ENCODE data around the gene CCDC85A.

CCDC85A gene

DNA sequence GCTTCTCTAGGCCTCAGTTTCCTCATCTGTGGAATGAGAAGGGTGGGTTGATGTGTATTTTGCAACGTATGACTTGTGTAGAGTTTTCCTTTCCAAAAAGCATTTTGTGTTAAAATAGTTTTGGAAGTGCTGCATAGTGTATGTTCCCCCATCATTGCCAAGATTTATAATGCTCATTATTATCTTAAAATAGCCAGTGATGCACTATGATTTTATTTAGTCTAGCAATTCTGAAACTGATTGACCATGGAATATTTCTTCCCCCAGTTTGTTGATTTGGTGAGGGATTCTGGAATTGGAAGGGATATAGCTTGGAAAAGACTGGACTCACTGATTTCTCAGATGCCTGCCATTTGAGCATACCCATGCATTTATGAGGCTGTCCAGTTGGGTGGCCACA lies 130.6 kb downstream of the CCDC85A start:
- Histone ChIP-seq H3K9ac (ENCODE audit: low read depth, low read length) (no peak overlapping the region), H3K36me3 (ENCODE audit: insufficient read depth, low read length) (no peaks in the 10 kb centered on the region), H3K4me1 (ENCODE audit: control insufficient read depth, insufficient read depth, low read length) (no peaks in the 10 kb centered on the region), H3K4me2 (ENCODE audit: low read length) (no peak overlapping the region), H3K4me3 (ENCODE audit: low read length) (no peak overlapping the region), H3K27me3 (ENCODE audit: control insufficient read depth, insufficient read depth, low read length) (no peaks in the 10 kb centered on the region), H3K9me3 (replicated peaks; ENCODE audit: low read length) (no peaks in the 10 kb centered on the region)

- Histone ChIP-seq H3K4me1 (ENCODE audit: control insufficient read depth, insufficient read depth, low read length) (no peaks in the 10 kb centered on the region), H3K9me3 (replicated peaks; ENCODE audit: low read length) (no peaks in the 10 kb centered on the region), H3K9ac (ENCODE audit: low read depth, low read length) (no peak overlapping the region), H3K36me3 (ENCODE audit: insufficient read depth, low read length) (no peaks in the 10 kb centered on the region), H3K4me3 (ENCODE audit: low read length) (no peak overlapping the region), H3K4me2 (ENCODE audit: low read length) (no peak overlapping the region), H3K27me3 (ENCODE audit: control insufficient read depth, insufficient read depth, low read length) (no peaks in the 10 kb centered on the region)
These were observed 131.0 kb downstream of the CCDC85A start for GRCh38 chr2:56314796-56315195.

DNA sequence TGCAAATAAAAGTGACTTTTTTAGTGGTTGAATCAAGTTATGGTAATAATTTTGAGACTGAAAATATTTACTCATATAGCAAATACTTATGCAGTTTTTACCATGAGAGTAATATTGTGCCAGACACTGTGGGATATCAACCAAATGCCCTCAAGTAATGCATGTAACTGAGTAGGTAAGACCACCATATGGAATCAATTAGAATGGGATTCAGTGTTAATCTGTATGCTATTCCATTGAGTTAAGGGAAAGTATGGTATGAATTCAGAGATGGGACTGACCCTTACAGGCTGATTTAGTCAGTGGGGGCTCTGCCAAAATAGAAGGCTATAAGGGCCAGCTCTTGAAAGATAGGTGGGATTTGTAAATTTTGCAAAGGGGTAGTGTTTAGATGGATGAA lies 131.6 kb downstream of the CCDC85A start:
- Histone ChIP-seq H3K9me3 (replicated peaks; ENCODE audit: low read length) (no peaks in the 10 kb centered on the region), H3K4me2 (ENCODE audit: low read length) (no peak overlapping the region), H3K4me1 (ENCODE audit: control insufficient read depth, insufficient read depth, low read length) (no peaks in the 10 kb centered on the region), H3K9ac (ENCODE audit: low read depth, low read length) (no peak overlapping the region), H3K36me3 (ENCODE audit: insufficient read depth, low read length) (no peaks in the 10 kb centered on the region), H3K4me3 (ENCODE audit: low read length) (no peak overlapping the region), H3K27me3 (ENCODE audit: control insufficient read depth, insufficient read depth, low read length) (no peaks in the 10 kb centered on the region)

- Histone ChIP-seq H3K27me3 (ENCODE audit: control insufficient read depth, insufficient read depth, low read length) (no peaks in the 10 kb centered on the region), H3K9me3 (replicated peaks; ENCODE audit: low read length) (no peaks in the 10 kb centered on the region), H3K4me2 (ENCODE audit: low read length) (no peak overlapping the region), H3K36me3 (ENCODE audit: insufficient read depth, low read length) (no peaks in the 10 kb centered on the region), H3K4me3 (ENCODE audit: low read length) (no peak overlapping the region), H3K9ac (ENCODE audit: low read depth, low read length) (no peak overlapping the region), H3K4me1 (ENCODE audit: control insufficient read depth, insufficient read depth, low read length) (no peaks in the 10 kb centered on the region)
These were observed 132.2 kb downstream of the CCDC85A start for GRCh38 chr2:56316011-56316410.

- Histone ChIP-seq H3K4me2 (ENCODE audit: low read length) (no peak overlapping the region), H3K9ac (ENCODE audit: low read depth, low read length) (no peak overlapping the region), H3K4me3 (ENCODE audit: low read length) (no peak overlapping the region), H3K9me3 (replicated peaks; ENCODE audit: low read length) (no peaks in the 10 kb centered on the region), H3K36me3 (ENCODE audit: insufficient read depth, low read length) (no peaks in the 10 kb centered on the region), H3K4me1 (ENCODE audit: control insufficient read depth, insufficient read depth, low read length) (no peaks in the 10 kb centered on the region), H3K27me3 (ENCODE audit: control insufficient read depth, insufficient read depth, low read length) (no peaks in the 10 kb centered on the region)
These were observed 134.4 kb downstream of the CCDC85A start for GRCh38 chr2:56318147-56318546.

GRCh38 chr2:56325661-56326345 lies 142.0 kb downstream of the CCDC85A start:
- no peaks in the 10 kb centered on the region for H3K27me3 ChIP-seq (ENCODE audit: control insufficient read depth, insufficient read depth, low read length)
- no peaks in the 10 kb centered on the region for H3K4me1 ChIP-seq (ENCODE audit: control insufficient read depth, insufficient read depth, low read length)
- no peaks in the 10 kb centered on the region for H3K9me3 ChIP-seq (replicated peaks; ENCODE audit: low read length)
- no peaks in the 10 kb centered on the region for H3K36me3 ChIP-seq (ENCODE audit: insufficient read depth, low read length)
- H3K4me2 ChIP-seq (ENCODE audit: low read length) = no peak overlapping the region
- no peak overlapping the region for H3K9ac ChIP-seq (ENCODE audit: low read depth, low read length)
- no peak overlapping the region for H3K4me3 ChIP-seq (ENCODE audit: low read length)

- Histone ChIP-seq H3K9ac (ENCODE audit: low read depth, low read length) (no peak overlapping the region), H3K27me3 (ENCODE audit: control insufficient read depth, insufficient read depth, low read length) (no peaks in the 10 kb centered on the region), H3K4me2 (ENCODE audit: low read length) (no peak overlapping the region), H3K4me3 (ENCODE audit: low read length) (no peak overlapping the region), H3K36me3 (ENCODE audit: insufficient read depth, low read length) (no peaks in the 10 kb centered on the region), H3K9me3 (replicated peaks; ENCODE audit: low read length) (no peaks in the 10 kb centered on the region), H3K4me1 (ENCODE audit: control insufficient read depth, insufficient read depth, low read length) (no peaks in the 10 kb centered on the region)
These were observed 142.6 kb downstream of the CCDC85A start for GRCh38 chr2:56326346-56326741.

DNA sequence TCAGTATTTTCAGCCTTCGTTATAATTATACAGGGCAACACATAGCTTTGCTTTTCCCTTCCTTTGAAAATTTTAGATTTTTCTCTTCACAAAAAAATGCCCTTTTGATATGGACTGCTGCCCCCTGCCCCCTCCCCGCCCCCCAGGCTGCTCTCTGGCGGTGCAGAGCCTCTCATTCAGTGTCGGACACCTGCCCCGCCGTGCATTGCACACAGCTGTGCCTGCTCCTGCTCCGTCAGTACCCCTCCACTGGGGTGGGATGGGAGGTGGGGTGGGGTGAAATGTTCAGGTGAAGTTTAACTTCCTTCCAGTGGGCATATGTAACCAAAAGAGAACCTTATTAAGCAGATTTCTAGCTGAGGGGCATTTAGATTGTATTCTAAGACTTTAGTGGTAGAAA lies 148.0 kb downstream of the CCDC85A start:
- H3K4me3 ChIP-seq (ENCODE audit: low read length) = no peak overlapping the region
- no peaks in the 10 kb centered on the region for H3K27me3 ChIP-seq (ENCODE audit: control insufficient read depth, insufficient read depth, low read length)
- H3K9ac ChIP-seq (ENCODE audit: low read depth, low read length) = no peak overlapping the region
- H3K4me1 ChIP-seq (ENCODE audit: control insufficient read depth, insufficient read depth, low read length) = peaks cover 16% of the 10 kb centered on the region
- no peaks in the 10 kb centered on the region for H3K9me3 ChIP-seq (replicated peaks; ENCODE audit: low read length)
- H3K4me2 ChIP-seq (ENCODE audit: low read length) = no peak overlapping the region
- no peaks in the 10 kb centered on the region for H3K36me3 ChIP-seq (ENCODE audit: insufficient read depth, low read length)

DNA sequence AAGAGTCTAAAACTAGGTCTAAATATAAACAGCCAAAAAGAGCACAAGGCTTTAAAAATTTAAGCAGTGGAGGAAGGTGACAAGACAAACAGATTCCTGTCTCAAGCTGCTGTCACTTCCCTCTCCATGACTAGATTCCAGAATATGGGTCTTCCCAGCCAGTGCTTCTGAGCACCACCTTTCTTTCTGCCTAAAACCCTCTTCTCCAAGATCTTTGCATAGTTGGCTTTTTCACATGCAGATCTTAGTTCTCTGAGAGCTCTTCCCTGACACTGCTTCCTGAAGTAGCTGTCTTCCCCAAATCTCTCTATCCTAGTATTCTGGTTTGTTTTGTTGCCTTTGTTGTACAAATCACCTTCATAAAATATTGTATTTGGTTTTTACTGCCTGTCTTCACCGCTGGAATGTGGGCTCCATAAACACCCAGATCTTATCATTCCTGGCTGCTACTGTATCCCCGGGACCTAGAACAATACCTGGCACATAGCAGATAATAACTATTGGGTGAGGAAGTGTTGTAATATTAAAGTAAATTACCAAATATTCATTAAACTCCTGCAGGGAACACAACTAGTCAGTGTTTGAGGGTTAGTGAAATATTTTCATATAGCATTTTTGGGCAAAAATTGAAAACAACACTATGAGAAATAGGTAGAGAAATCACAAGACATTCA lies 150.2 kb downstream of the CCDC85A start:
- H3K9ac ChIP-seq (ENCODE audit: low read depth, low read length) = no peak overlapping the region
- H3K27me3 ChIP-seq (ENCODE audit: control insufficient read depth, insufficient read depth, low read length) = no peaks in the 10 kb centered on the region
- peaks cover 16% of the 10 kb centered on the region for H3K4me1 ChIP-seq (ENCODE audit: control insufficient read depth, insufficient read depth, low read length)
- H3K9me3 ChIP-seq (replicated peaks; ENCODE audit: low read length) = no peaks in the 10 kb centered on the region
- H3K4me3 ChIP-seq (ENCODE audit: low read length) = no peak overlapping the region
- H3K4me2 ChIP-seq (ENCODE audit: low read length) = peak overlapping the region; percentile 9
- no peaks in the 10 kb centered on the region for H3K36me3 ChIP-seq (ENCODE audit: insufficient read depth, low read length)

GRCh38 chr2:56334622-56335021 lies 150.8 kb downstream of the CCDC85A start:
- no peaks in the 10 kb centered on the region for H3K27me3 ChIP-seq (ENCODE audit: control insufficient read depth, insufficient read depth, low read length)
- H3K36me3 ChIP-seq (ENCODE audit: insufficient read depth, low read length) = no peaks in the 10 kb centered on the region
- H3K4me3 ChIP-seq (ENCODE audit: low read length) = no peak overlapping the region
- no peak overlapping the region for H3K9ac ChIP-seq (ENCODE audit: low read depth, low read length)
- no peaks in the 10 kb centered on the region for H3K9me3 ChIP-seq (replicated peaks; ENCODE audit: low read length)
- peaks cover 16% of the 10 kb centered on the region for H3K4me1 ChIP-seq (ENCODE audit: control insufficient read depth, insufficient read depth, low read length)
- peak overlapping the region; percentile 26 for H3K4me2 ChIP-seq (ENCODE audit: low read length)

- Histone ChIP-seq H3K9ac (ENCODE audit: low read depth, low read length) (no peak overlapping the region), H3K9me3 (replicated peaks; ENCODE audit: low read length) (no peaks in the 10 kb centered on the region), H3K4me2 (ENCODE audit: low read length) (no peak overlapping the region), H3K4me1 (ENCODE audit: control insufficient read depth, insufficient read depth, low read length) (peaks cover 16% of the 10 kb centered on the region), H3K36me3 (ENCODE audit: insufficient read depth, low read length) (no peaks in the 10 kb centered on the region), H3K27me3 (ENCODE audit: control insufficient read depth, insufficient read depth, low read length) (no peaks in the 10 kb centered on the region), H3K4me3 (ENCODE audit: low read length) (no peak overlapping the region)
These were observed 151.3 kb downstream of the CCDC85A start for GRCh38 chr2:56335101-56335500.

DNA sequence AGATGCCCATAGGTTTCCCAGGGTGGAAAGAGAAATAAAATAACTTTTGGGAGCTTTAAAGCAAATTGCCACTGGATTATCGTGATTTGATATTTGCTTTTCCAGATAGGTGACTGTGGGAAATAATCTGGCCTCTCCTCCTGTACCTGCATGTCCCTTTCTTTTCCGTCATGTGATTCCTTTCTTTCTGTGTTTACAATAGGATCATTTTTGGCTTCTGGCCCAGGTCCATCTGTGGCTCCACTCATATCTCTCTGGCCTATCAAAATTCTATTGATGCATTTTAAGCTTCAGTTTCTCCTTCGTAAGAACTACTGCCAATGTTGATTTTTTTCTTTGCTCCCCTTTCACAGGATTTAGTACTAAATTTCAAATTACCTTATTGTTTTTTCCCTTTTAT lies 153.6 kb downstream of the CCDC85A start:
- Histone ChIP-seq H3K9ac (ENCODE audit: low read depth, low read length) (no peak overlapping the region), H3K4me2 (ENCODE audit: low read length) (no peak overlapping the region), H3K9me3 (replicated peaks; ENCODE audit: low read length) (no peaks in the 10 kb centered on the region), H3K4me3 (ENCODE audit: low read length) (no peak overlapping the region), H3K36me3 (ENCODE audit: insufficient read depth, low read length) (no peaks in the 10 kb centered on the region), H3K27me3 (ENCODE audit: control insufficient read depth, insufficient read depth, low read length) (no peaks in the 10 kb centered on the region), H3K4me1 (ENCODE audit: control insufficient read depth, insufficient read depth, low read length) (peaks cover 16% of the 10 kb centered on the region)
